Measurements from ENCODE around the gene C6orf141.
A peak's percentile ranks its signal among the peaks of the same experiment; 100 is the strongest.

C6orf141 gene

DNA sequence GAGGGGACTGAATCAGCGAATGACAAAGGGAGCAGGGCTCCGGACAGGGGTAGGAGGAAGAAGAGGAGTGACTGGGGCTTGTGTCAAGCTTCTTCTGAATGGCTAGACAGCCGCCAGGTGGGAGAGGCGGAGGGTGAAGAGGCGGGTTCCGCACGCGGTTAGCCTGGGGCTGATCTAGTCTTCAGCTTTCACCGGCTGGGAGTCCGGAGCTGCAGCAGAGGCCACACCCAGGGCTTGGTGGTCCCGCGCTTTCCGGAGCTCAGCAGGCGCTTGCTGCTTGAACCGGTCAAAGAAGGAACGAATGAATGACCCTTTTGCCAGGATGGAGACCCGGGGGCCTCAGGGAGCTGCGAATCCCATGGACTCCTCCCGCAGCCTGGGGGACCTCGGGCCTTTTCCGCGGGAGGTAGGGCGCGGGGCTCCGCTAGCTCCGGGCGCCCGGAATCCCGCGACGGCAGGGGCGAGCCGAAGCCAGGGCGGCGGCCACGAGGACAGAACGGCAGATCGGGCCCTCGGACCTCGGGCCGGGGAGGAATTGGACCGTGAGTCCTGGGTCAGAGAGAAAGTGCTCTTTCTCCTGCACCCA is at the start of gene C6orf141:
C6orf141 (plus strand) TSS at position 177 of the 586 bp plus-strand sequence; CDS start at position 302, 125 bp downstream.
- DNase-seq = no peak

DNA sequence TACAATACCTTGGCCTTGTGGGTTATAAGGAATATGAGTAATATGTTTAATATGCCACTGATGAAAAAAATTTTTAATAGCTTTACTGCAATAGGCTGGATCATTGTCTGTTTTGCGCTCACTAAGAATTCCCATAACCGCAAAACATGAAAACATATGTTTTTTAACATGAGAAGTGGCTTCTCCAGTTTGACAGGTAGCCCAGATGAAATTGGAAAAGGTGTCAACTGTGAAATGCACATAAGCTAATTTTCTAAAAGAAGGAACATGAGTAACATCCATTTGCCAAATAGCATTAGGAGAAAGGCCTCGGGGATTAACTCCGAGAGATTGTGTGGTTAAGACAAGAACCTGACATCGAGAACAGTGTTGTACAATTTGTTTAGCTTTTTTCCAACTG is 45.8 kb upstream of the C6orf141 start:
- DNase-seq = no peak

DNA sequence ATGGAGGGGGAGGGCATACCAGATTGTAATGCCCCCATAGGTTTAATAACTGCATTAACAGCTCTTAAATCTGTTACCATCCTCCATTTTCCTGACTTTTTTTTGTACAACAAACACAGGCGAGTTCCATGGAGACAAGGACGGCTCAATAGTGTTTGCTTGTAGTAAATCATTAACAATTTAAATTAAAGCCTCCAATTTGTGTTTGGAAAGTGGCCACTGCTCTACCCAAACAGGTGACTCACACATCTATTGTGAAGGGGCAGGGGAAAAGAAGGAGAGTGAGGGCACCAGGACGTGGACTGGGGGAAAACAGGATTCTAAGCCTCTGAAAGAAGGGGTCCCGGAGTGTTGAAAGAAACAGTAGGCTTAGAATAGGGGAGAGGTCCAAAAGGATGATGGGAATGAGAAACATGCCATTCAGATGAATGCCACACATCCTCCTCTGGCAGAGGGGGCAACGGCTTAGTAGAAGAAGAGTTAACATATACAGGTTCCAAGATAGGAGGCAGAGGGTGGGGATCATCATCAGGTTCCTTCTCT is 43.8 kb upstream of the C6orf141 start:
- no peak for DNase-seq

DNA sequence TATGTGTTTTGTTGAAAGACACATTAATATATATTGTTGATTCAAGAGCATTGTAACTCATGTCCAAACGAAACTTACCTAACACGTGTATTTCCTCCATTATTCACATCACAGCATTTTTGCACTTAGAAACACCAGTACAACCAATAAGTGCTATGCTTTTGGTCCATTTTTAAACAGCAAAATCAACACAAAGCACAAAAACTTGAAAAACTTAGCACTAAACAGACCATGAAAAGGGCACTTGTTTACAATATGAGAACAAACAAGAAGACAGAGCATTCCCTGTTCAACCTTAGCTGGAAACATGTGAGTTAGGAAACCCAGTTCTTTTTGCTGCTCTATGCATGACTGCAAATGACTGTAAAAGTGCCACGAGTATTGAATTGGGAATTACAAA is 41.1 kb upstream of the C6orf141 start:
- DNase-seq = no peak

DNA sequence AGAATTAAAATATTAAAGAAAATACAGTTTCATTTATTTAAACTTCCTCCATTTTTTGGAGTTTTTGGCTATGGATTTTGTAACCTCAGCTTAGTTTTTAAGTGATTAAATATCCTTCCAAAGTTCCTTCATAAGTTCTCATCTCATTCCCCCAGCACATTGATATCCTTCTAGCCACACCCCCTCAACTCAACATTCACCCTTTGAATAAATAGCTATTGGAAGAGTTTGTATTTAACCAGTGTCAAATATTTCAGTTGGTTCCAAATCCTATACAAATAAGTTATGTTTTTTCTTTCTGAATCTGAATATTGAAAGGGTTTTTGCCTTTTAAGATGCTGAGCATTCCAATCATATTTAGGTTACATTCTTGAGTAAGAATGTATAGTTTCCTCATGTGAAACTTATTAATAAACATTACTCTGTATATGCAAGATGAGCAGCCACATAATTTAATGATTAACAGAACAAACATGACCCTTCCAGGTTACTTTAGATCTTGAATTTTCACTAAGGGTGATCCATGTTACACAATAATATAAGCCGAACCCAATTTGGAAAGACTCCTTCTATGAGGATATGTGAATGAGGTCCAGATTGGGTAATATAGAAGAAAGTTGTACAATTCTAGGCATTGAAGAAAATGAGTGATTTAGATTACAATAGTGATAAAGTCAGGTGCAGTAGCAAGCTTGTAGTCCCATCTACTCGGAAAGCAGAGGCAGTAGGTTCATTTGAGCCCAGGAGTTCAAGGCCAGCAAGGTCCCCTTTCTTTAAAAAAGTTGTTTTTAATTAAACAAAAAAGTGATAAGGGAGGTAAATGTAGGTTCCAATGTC is 37.1 kb upstream of the C6orf141 start:
- DNase-seq = no peak

DNA sequence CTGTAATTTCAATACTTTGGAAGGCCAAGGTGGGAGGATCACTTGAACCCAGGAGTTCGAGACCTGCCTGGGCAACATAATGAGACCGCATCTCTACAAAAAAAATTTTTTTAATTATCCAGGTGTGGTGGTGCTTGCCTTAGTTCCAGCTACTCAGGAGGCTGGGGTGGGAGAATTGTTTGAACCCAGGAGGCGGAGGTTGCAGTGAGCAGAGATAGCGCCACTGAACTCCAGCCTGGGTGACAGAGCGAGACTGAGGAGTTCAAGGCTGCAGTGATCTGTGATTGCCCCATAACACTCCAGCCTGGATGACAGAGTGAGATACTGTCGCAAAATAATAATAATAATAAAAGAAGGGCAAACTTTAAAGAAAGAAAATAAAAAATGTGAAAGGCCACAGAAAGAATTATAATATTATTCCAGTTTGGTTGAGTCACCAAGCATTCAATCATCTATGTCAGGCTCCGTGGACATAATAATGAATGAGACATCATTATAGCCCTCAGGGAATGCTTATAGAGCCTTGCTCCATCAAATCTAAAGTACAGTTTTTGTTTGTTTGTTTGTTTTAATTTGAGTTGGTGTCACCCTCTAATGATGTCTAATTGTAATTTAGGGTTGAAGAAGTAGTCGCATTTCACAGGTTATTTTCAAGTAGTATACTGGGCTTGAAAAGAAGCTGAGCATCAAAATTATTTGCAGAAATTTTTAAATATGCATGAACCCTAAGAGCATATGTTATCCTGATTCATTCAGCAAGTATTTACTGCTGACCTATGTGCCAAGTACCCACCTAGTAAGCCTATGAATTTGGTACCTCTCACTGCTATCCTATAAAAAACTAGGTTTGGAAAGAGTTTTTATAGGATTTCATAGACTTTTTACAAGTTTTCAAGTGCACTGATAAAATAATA is 35.6 kb upstream of the C6orf141 start:
- DNase-seq = no peak

DNA sequence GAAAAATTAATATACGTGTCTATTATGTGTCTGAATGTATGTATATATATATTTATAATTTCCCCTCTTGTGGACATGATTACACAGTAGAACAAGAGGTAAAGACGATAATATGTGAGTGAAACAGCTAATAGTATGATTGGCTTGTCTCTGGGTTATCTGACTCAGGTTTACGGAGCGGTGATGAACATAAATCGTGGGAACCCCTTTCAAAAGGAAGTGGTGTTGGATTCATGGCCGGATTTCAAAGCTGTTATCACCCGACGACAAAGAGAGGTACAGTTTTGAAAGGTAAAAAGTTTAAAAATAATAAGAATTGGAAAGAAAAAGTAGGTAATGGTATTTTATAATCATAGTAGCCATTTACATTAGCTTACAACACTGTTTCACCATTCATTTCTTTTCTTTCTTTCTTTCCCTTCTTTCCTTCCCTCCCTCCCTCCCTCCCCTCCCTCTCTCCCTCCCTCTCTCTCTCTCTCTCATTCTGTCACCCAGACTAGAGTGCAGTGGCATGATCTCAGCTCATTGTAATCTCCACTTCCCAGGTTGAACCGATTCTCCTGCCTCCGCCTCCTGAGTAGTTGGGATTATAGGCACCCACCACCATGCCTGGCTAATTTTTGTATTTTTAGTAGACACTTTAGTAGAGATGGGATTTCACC is 34.9 kb upstream of the C6orf141 start:
- DNase-seq = no peak

DNA sequence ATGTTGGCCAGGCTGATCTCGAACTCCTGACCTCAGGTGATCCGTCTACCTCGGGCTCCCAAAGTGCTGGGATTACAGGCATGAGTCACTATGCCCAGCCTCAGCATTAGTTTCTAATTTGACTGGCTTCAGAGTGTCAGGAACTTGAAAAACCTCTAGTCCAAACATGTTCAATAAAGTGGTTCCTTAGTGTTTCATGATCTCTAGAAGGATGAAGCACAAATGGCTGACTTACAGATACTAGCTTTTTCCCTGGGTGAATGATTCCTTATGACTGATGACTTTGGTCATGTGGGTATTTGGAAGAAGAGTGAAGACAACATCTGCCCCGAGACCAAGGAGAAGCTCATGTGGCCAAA is 34.3 kb upstream of the C6orf141 start:
- no peak for DNase-seq

DNA sequence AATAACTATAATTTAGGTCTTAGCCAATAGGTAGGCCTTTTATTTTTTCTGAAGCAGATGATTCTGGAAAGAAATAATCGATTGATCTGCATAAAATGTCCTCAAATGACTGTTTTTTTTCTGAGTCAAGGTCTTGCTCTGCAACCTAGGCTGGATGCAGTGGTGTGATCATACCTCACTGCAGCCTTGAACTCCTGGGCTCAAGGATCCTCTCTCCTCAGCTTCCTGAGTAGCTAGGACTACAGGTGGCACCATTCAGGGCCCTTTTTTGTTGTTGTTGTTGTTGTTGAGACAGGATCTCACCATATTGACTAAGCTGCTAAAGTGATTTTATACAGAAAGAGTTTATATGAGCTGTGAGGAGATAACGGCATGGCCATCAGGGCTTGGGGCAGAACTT is 32.5 kb upstream of the C6orf141 start:
- no peak for DNase-seq

DNA sequence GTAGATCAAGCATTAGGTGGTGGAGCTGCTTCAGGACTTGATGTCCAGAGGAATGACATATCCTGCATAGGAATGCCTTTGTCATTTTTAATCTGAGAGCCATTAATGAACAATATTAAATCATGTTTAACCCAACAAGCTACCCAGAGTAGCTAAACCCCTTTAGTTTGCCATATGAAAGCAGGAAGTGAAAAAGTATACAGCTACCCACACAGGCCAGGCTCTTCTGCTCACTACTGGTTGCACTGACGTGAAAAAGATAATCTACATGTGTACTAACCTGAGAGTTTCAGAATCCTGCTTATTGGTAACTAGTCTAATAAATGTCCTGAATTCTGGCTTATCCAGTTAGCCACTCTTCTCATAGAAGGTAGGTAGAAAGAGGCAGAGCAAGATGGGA is 30.8 kb upstream of the C6orf141 start:
- DNase-seq = no peak

DNA sequence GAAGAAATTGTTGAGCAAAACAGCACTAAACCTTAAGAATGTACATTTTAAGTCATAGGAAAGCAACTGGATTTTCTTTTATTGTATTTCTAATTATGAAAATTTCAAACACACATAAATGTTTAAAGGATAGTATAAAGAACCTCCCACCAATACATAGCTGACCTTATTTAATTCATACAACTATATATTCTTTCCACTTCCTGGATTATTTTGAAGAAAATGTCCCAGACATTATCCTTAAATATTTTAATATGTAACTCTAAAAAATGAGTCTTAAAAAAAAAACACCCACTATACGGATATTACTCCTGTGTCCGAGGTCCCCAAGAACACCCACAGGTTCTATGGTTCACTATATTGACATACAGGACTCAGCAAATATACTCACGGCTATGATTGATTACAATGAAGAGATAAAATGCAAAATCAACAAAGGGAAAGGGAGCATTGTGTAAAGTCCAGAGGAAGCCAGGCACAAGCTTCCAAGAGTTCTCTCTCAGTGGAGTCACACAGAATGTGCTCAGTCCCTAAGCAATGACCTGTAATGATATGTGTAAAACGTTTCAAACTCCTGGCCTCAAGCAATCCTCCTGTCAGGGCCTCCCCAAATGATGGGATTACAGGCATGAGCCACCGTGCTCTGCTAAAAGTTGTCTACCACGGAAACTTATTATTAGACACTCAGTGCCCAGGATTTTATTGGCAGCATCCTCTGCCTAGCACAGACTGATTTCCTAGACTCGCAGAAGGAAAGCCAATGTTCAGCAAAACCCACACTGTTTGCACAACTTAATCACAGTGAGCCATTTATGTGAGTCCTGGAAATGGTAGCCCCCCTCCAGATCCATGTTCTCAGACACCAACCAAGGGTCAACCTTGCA is 27.5 kb upstream of the C6orf141 start:
- DNase-seq = no peak

DNA sequence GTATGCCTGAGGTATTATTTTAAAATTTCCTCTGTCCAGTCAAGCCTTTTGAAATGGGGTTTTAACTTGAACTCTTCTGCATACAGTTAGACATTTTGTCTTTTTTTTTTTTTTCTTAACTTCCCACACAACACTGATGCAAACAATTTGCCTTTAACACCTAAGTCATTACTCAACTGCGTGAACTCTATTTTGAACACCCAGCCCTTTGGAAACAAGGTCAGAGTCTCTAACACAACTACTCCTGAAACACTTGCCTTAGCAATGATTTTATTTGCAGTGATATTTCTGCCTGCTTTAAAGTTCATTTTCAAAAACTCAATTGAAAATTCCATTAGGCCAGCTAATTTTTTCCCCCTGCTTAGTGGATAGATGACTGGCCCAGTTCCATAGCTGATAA is 26.6 kb upstream of the C6orf141 start:
- DNase-seq = no peak

DNA sequence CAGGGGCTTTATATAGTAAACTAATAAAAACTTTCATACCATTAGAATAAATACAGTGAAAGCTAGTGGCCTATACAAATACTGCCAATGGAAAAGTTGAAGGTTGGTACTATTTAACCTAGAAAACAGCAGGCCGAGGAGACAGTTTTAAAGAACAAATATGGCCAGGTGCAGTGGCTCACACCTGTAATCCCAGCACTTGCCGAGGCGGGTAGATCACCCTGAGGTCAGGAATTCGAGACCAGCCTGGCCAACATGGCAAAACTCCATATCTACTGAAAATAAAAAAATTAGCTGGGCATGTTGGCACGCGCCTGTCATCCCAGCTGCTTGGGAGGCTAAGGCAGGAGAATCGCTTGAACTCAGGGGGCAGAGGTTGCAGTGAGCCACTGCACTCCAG is 25.9 kb upstream of the C6orf141 start:
- DNase-seq = no peak

DNA sequence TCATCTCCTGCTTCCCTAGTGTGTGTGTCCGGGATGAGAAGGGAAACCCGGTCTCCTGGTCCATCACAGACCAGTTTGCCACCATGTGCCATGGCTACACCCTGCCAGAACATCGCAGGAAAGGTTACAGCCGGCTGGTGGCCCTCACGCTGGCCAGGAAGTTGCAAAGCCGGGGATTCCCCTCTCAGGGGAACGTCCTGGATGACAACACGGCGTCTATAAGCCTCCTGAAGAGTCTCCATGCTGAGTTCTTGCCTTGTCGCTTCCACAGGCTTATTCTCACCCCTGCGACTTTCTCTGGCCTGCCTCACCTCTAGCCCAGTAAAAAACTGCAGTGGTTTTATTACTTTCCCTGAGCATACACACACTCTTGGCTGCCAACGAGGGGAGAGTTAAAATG is 23.9 kb upstream of the C6orf141 start:
- no peak for DNase-seq

DNA sequence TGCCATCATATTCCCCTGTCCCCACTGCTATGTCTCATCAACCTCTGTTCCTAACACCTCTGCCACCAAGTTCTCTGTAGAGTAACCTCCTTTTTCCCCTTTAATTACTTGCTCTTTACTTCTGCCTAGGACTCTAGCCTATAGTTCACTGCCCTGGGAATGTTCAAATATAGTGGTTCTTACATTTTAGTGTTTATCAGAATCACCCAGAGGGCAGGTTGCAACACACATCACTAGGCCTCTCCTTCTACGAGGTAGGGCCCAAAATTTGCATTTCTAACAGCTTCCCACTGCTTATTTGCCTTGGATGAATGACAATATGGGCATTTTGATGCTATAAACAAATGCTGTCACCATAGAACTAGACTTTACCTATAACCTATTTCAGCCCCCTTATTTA is 23.1 kb upstream of the C6orf141 start:
- no peak for DNase-seq

DNA sequence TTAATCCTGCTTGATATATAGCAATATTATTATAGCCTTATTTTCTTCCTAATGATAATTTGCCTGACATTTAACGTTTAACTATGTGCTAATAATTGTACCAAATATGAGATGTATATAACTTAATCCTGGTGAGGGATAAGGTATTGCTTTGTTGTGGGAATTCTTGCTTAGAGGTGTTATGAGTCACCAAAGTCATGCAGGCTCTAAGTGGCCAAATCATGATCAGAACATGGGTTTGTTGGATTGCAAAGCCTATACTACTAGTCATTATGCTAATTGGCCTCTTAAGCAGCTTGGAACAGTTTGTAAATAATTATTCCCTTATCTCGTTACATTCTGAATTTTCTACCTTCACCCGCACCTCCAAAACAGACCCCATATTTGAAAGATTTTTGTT is 21.9 kb upstream of the C6orf141 start:
- no peak for DNase-seq

DNA sequence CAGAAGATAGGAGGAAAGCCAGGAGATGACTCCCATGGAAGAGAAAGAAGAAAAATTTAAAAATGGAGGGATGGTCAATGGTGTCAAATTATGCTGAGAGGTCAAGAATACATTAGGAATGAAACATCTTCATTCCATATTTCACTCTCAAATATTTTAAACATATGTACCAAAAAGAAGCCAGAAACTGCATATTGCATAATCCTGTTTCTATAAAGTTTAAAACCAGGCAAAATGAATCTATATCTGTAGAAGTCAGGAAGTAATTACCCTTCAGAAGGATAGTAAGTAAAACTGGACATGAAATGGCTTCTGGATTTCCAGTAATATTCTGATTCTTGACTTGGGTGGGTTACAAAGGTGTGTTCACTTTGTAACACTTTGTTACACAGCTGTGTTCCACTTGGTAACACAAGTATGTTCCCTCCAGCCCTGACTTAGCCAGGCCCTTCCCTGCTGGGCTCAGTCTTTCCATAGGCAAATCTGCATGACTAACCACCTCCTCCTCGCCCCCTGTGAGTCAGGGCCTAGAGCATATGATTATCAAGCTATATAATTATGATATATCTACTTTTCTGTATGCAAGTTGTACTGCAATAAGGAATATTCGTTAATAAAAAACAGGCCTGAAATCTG is 20.2 kb upstream of the C6orf141 start:
- DNase-seq = no peak

DNA sequence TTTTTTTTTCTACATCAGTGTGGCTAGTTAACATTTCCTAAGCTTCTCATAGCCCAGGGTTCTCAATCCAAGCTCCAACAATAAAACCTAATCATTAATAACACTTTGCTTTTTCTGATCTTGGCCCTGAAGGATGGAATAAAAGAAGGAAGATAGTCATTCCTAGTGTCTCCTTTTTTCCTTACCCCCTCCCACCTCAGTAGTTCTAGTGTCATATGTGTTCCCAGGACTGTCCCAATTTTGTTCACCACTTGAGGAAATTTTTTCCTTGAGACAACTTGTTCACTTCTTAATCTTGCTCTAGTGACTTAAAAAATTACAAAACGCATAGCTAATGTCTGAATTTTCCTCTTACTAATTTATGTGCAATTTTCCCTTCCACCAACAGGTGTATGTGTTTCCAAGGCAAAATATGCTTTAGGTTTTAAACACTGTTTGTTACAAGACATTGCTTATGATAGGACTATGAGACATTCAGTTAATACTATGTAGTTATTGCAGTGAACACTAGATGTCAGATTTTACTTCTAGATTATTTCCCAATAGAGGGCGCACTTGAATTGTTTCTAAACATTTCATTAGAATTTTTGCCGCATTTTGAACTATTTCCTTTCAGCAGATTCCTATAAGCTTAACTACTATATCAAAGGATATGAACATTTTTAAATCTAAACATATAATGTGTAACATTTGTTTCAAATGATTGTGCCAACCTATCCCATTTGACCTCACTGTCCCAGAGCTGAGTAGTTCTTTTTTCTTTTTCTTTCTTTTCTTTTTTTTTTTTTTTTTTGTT is 18.5 kb upstream of the C6orf141 start:
- DNase-seq = peak; percentile 70

DNA sequence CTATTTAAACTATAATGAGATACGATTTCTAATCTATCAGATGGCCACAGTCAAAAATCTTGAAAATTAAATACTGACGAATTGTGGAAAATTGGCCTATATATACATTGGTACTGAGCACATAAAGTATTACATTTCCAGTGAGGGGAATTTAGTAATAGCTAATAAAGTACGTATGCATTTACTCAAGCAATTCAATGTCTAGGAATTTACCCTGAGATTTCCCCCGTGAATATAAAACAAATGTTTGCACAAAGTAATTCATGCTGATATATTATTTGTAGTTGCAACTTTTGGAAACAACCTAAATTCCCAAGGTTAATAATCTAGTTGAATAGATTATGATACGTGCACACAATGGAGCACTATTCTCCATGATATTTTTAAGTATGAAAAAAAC is 14.7 kb upstream of the C6orf141 start:
- DNase-seq = no peak

DNA sequence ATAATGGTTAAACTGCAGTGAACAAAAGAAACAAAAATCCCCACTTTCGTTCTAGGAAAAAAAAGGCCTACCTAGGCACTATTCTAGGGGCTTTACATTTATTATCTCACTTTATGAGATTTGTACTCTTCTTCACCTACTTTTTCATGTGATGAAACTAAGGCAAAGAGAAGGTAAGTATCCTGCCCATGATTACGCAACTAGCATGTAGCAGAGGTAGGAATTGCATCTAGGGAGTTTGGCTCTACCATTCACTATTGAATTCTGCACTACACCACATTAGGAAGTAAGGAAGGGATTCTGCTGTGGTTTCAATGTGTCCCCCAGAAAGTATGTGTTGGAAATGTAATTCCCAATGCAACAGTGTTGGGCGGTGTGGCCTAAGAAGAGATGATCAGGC is 11.4 kb upstream of the C6orf141 start:
- no peak for DNase-seq

DNA sequence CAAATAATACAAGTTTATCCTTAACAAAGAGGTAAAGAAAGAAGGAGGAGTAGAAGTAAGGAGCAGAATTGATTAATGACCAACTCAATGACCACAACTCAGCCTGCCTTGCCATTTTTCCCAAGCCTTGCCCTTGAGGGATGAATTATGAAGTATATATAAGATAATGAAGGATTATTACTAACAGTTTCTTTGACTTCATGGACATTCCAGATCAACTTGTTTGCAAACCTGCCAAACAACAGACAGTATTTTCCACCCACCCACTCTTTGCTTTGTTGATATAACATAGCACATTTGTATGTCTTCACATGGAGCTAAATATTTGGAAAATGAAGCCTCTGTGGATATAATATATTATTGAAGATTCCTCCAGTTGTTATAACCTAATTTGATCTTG is 9.9 kb upstream of the C6orf141 start:
- DNase-seq = no peak

All from DMS 273 treated with DMSO at 0.1 percent for 48 hours (cell line).